Measurements from ENCODE around the gene CYSRT1. TPM values are rescaled to one million over a fixed set of nuclear protein-coding genes. Genes with fewer than 3 reads are reported as not detected.
A peak's percentile ranks its signal among the peaks of the same experiment; 100 is the strongest.

The CYSRT1 gene
- total RNA-seq, 1 experiment from 2014 or later = 1.4 TPM

GRCh38 chr9:137204731-137205125 lies 20.2 kb upstream of the CYSRT1 start:
- no peak for DNase-seq (ENCODE audit: unreplicated experiment)
- POLR2A ChIA-PET = interaction anchor here (0.7 to 5.3 kb wide), 13 partner anchors 9 to 118 kb away, joined by 3 to 73 read pairs (median 7); partner anchors contain the start of genes ANAPC2, CYSRT1, MAN1B1 and RNF208
- Mint-ChIP-seq H3K27me3 (ENCODE audit: insufficient read depth, unreplicated experiment) (no peaks in the 10 kb centered on the region), H3K4me3 (ENCODE audit: unreplicated experiment) (peak overlapping the region; percentile 88), H3K36me3 (ENCODE audit: insufficient read depth, unreplicated experiment) (peaks cover 42% of the 10 kb centered on the region), H3K9me3 (ENCODE audit: unreplicated experiment) (no peaks in the 10 kb centered on the region), H3K27ac (ENCODE audit: low read depth, unreplicated experiment) (peak overlapping the region; percentile 82), H3K4me1 (ENCODE audit: insufficient read depth, unreplicated experiment) (peaks cover 16% of the 10 kb centered on the region)
- TF ChIP-seq CTCF (IDR thresholded peaks at IDR 0.05; ENCODE audit: unreplicated experiment) = no peak
- no TSS peak for BruUV-seq (replicated peaks)
- CTCF ChIA-PET = interaction anchor here (1.0 to 1.4 kb wide), 3 partner anchors 17 to 54 kb away, joined by 3 to 4 read pairs (median 3); no protein-coding TSS in a partner anchor
- intact Hi-C loops (cut with micrococcal nuclease) = no loop called here

GRCh38 chr9:137205126-137206069 lies 19.6 kb upstream of the CYSRT1 start, which contains the start of the genes NDOR1 and TMEM203:
NDOR1 (plus strand) TSS chr9:137205700; CDS start chr9:137205778, 78 bp downstream.
TMEM203 (minus strand) TSS chr9:137205648; CDS start chr9:137205414, 234 bp downstream.
- Mint-ChIP-seq H3K27me3 (ENCODE audit: insufficient read depth, unreplicated experiment) (no peaks in the 10 kb centered on the region), H3K4me3 (ENCODE audit: unreplicated experiment) (peak within 1 kb of the TSS; percentile 88), H3K4me1 (ENCODE audit: insufficient read depth, unreplicated experiment) (peaks cover 16% of the 10 kb centered on the region), H3K36me3 (ENCODE audit: insufficient read depth, unreplicated experiment) (peaks cover 47% of the 10 kb centered on the region), H3K27ac (ENCODE audit: low read depth, unreplicated experiment) (peak within 1 kb of the TSS; percentile 82), H3K9me3 (ENCODE audit: unreplicated experiment) (no peaks in the 10 kb centered on the region)
- no TSS peak for BruUV-seq (replicated peaks)
- DNase-seq (ENCODE audit: unreplicated experiment) = peak; percentile 83
- CTCF ChIA-PET = interaction anchor here (1.0 to 1.4 kb wide), 4 partner anchors 9 to 55 kb away, joined by 3 to 4 read pairs (median 4); no protein-coding TSS in a partner anchor
- TF ChIP-seq CTCF (IDR thresholded peaks at IDR 0.05; ENCODE audit: unreplicated experiment) = no peak
- POLR2A ChIA-PET = interaction anchor here (0.7 to 5.3 kb wide), 13 partner anchors 10 to 119 kb away, joined by 3 to 73 read pairs (median 7); partner anchors contain the start of genes ANAPC2, CYSRT1, MAN1B1 and RNF208
- intact Hi-C loops (cut with micrococcal nuclease) = no loop called here

GRCh38 chr9:137206602-137207001 lies 18.4 kb upstream of the CYSRT1 start:
- intact Hi-C loops (cut with micrococcal nuclease) = no loop called here
- H3K27me3 Mint-ChIP-seq (ENCODE audit: insufficient read depth, unreplicated experiment) = no peaks in the 10 kb centered on the region
- peaks cover 16% of the 10 kb centered on the region for H3K4me1 Mint-ChIP-seq (ENCODE audit: insufficient read depth, unreplicated experiment)
- no peaks in the 10 kb centered on the region for H3K9me3 Mint-ChIP-seq (ENCODE audit: unreplicated experiment)
- no peak overlapping the region for H3K27ac Mint-ChIP-seq (ENCODE audit: low read depth, unreplicated experiment)
- TSS peak; percentile 71 for BruUV-seq (replicated peaks)
- ChIA-PET CTCF (interaction anchor here (0.6 to 3.8 kb wide), 6 partner anchors 10 to 238 kb away, joined by 3 to 9 read pairs (median 4); partner anchors contain the start of gene RNF224), POLR2A (interaction anchor here (0.7 to 4.2 kb wide), 5 partner anchors 10 to 120 kb away, joined by 3 to 38 read pairs (median 13); partner anchors contain the start of genes MAN1B1 and TUBB4B)
- no peak for TF ChIP-seq CTCF (IDR thresholded peaks at IDR 0.05; ENCODE audit: unreplicated experiment)
- H3K36me3 Mint-ChIP-seq (ENCODE audit: insufficient read depth, unreplicated experiment) = peaks cover 47% of the 10 kb centered on the region
- no peak for DNase-seq (ENCODE audit: unreplicated experiment)
- H3K4me3 Mint-ChIP-seq (ENCODE audit: unreplicated experiment) = peak overlapping the region; percentile 88

GRCh38 chr9:137211532-137211931 lies 13.4 kb upstream of the CYSRT1 start:
- TF ChIP-seq CTCF (IDR thresholded peaks at IDR 0.05; ENCODE audit: unreplicated experiment) = no peak
- Mint-ChIP-seq H3K9me3 (ENCODE audit: unreplicated experiment) (no peaks in the 10 kb centered on the region), H3K27ac (ENCODE audit: low read depth, unreplicated experiment) (no peak overlapping the region), H3K4me1 (ENCODE audit: insufficient read depth, unreplicated experiment) (peaks cover 12% of the 10 kb centered on the region), H3K27me3 (ENCODE audit: insufficient read depth, unreplicated experiment) (no peaks in the 10 kb centered on the region), H3K4me3 (ENCODE audit: unreplicated experiment) (no peak overlapping the region), H3K36me3 (ENCODE audit: insufficient read depth, unreplicated experiment) (peaks cover 43% of the 10 kb centered on the region)
- DNase-seq (ENCODE audit: unreplicated experiment) = no peak
- POLR2A ChIA-PET = interaction anchor here (1.0 to 1.6 kb wide), 2 partner anchors 11 to 1305 kb away, joined by 3 to 4 read pairs; no protein-coding TSS in a partner anchor
- BruUV-seq (replicated peaks) = no TSS peak
- intact Hi-C loops (cut with micrococcal nuclease) = no loop called here
- CTCF ChIA-PET = no interaction called here

Measured in MCF 10A (cell line).